A673 (cell line): ENCODE data around the gene ANXA10. TPM values are rescaled to one million over a fixed set of nuclear protein-coding genes. Genes with fewer than 3 reads are reported as not detected.

Source experiments
- BruUV-seq: library from RNA; stranded (reverse); fragments of 400-500 nt; replicated peaks from 2 replicates; lab custom pipeline; 2021; lab: Mats Ljungman, UMichigan
- CTCF ChIA-PET: fragments of 300-600 bp; sonication (Branson Sonifier 250); formaldehyde crosslinking; loops from one replicate; lab custom pipeline; 2022; ENCODE audit warnings: antibody characterized with exemption; lab: Charles Lee
- POLR2A ChIA-PET: fragments of 300-600 bp; sonication (Branson Sonifier 250); formaldehyde crosslinking; loops from one replicate; lab custom pipeline; 2022; ENCODE audit warnings: antibody characterized with exemption; ENCODE audit not compliant: low non-redundant PET; lab: Charles Lee
- DNase-seq: peaks from one replicate; pipeline ENCODE4 v3.0.0-alpha.2; 2015; ENCODE audit warnings: low spot score
- H3K27ac ChIP-seq: fragments of 200-600 bp; sonication (generic); 2 replicates; pipeline ENCODE4 v1.5.1; 2016; ENCODE audit warnings: mixed run types, low read depth, mild to moderate bottlenecking, mixed read lengths, antibody characterized with exemption, low read length; ENCODE audit not compliant: poor library complexity, severe bottlenecking
- H3K27me3 ChIP-seq: fragments of 200-600 bp; sonication (generic); replicated peaks from 2 replicates; pipeline ENCODE4 v1.6.1; 2017; ENCODE audit warnings: mixed run types, low read depth, mild to moderate bottlenecking, mixed read lengths, antibody characterized with exemption, low read length; ENCODE audit not compliant: insufficient read depth, poor library complexity
- H3K36me3 ChIP-seq: fragments of 200-600 bp; sonication (generic); 2 replicates; pipeline ENCODE4 v1.6.1; 2016; ENCODE audit warnings: mixed run types, mild to moderate bottlenecking, mixed read lengths, antibody characterized with exemption, low read length; ENCODE audit not compliant: insufficient read depth, poor library complexity, severe bottlenecking
- H3K4me1 ChIP-seq: fragments of 200-600 bp; sonication (generic); 2 replicates; pipeline ENCODE4 v1.6.1; 2017; ENCODE audit warnings: mixed run types, mild to moderate bottlenecking, mixed read lengths, antibody characterized with exemption, low read length; ENCODE audit not compliant: insufficient read depth, poor library complexity, severe bottlenecking
- H3K4me3 ChIP-seq: fragments of 200-600 bp; sonication (generic); 2 replicates; pipeline ENCODE4 v1.5.1; 2016; ENCODE audit warnings: low read depth, mixed run types, mild to moderate bottlenecking, mixed read lengths, low read length; ENCODE audit not compliant: poor library complexity, severe bottlenecking
- H3K9me3 ChIP-seq: fragments of 200-600 bp; sonication (generic); 2 replicates; pipeline ENCODE4 v1.6.1; 2016; ENCODE audit warnings: mixed run types, low read depth, mild to moderate bottlenecking, mixed read lengths, antibody characterized with exemption, low read length; ENCODE audit not compliant: poor library complexity, severe bottlenecking
- EZH2 ChIP-seq: fragments of 200-600 bp; sonication (generic); IDR thresholded peaks from 2 replicates; pipeline ENCODE4 v1.6.1; 2017; ENCODE audit warnings: borderline replicate concordance, low read depth, mild to moderate bottlenecking, mixed read lengths, antibody characterized with exemption, low read length; ENCODE audit not compliant: poor library complexity, severe bottlenecking
- intact Hi-C: fragments of 100-400 bp; cut with micrococcal nuclease; formaldehyde crosslinking; loops from one replicate; pipeline ENCODE4 v1.10.0; 2022; ENCODE audit not compliant: unreplicated experiment
- total RNA-seq: library from RNA; stranded (reverse); gene quantifications from 2 replicates; pipeline ENCODE4 v1.2.3, GENCODE V29; 2021
- TF ChIP-seq, protein P1 (sequence below): fragments of 300-800, 200-600 bp; sonication (generic); conservative IDR thresholded peaks from 2 replicates; pipeline ENCODE4 v1.5.1; 2017; ENCODE audit warnings: low read depth, mild to moderate bottlenecking, antibody characterized with exemption, low read length, moderate library complexity, mixed read lengths

The ANXA10 gene
- total RNA-seq, 1 experiment from 2014 or later = not detected

DNA sequence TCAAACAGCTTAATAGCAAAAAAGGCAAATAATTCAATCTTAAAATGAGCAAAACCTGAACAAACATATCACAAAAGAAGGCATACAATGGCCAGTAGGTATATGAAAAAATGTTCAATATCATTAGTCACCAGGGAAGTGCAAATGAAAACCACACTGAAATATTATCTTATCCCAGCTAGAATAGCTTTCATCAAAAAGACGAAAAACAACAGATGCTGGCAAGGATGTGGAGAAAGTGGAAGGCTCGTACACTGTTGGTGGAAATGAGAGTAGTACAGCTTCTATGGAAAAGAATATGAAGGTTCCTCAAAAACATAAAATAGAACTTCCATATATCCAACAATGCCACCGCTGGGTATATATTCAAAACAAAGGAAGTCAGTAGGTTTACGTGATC lies 29.3 kb upstream of the ANXA10 start:
- no peaks in the 10 kb centered on the region for H3K9me3 ChIP-seq
- CTCF ChIA-PET = no interaction called here
- H3K27me3 ChIP-seq = peaks cover 39% of the 10 kb centered on the region
- DNase-seq = no peak
- POLR2A ChIA-PET = no interaction called here
- intact Hi-C loops = no loop called here
- H3K27ac ChIP-seq = no peak overlapping the region
- H3K4me1 ChIP-seq = no peaks in the 10 kb centered on the region
- H3K36me3 ChIP-seq = no peaks in the 10 kb centered on the region
- TF ChIP-seq, protein P1, sequence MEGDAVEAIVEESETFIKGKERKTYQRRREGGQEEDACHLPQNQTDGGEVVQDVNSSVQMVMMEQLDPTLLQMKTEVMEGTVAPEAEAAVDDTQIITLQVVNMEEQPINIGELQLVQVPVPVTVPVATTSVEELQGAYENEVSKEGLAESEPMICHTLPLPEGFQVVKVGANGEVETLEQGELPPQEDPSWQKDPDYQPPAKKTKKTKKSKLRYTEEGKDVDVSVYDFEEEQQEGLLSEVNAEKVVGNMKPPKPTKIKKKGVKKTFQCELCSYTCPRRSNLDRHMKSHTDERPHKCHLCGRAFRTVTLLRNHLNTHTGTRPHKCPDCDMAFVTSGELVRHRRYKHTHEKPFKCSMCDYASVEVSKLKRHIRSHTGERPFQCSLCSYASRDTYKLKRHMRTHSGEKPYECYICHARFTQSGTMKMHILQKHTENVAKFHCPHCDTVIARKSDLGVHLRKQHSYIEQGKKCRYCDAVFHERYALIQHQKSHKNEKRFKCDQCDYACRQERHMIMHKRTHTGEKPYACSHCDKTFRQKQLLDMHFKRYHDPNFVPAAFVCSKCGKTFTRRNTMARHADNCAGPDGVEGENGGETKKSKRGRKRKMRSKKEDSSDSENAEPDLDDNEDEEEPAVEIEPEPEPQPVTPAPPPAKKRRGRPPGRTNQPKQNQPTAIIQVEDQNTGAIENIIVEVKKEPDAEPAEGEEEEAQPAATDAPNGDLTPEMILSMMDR = no peak
- no peak for TF ChIP-seq EZH2
- BruUV-seq = no TSS peak
- no peak overlapping the region for H3K4me3 ChIP-seq

DNA sequence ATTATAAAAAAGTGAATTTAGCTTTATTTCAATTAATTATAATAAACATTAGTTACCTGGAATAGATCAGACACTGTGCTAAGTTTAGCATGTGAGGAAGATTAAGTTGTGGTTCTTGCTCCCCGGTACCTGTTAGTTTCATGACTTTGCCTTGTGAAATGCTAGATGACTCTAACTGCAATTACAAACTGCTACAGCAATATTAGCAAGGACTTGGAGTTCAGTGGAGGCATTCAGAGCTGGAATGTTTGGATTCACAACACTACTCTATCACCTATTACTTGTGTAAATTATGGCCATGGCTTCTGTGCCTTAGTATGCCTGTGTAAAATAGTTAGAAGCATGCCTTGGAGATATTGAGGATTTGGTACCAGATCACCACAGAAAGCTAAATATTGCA lies 21.4 kb upstream of the ANXA10 start:
- no TSS peak for BruUV-seq
- Histone ChIP-seq H3K4me3 (no peak overlapping the region), H3K9me3 (no peaks in the 10 kb centered on the region), H3K36me3 (no peaks in the 10 kb centered on the region), H3K4me1 (no peaks in the 10 kb centered on the region), H3K27ac (no peak overlapping the region), H3K27me3 (no peaks in the 10 kb centered on the region)
- CTCF ChIA-PET = no interaction called here
- no peak for DNase-seq
- intact Hi-C loops = no loop called here
- TF ChIP-seq EZH2 = no peak
- TF ChIP-seq, protein P1 = no peak
- POLR2A ChIA-PET = no interaction called here

DNA sequence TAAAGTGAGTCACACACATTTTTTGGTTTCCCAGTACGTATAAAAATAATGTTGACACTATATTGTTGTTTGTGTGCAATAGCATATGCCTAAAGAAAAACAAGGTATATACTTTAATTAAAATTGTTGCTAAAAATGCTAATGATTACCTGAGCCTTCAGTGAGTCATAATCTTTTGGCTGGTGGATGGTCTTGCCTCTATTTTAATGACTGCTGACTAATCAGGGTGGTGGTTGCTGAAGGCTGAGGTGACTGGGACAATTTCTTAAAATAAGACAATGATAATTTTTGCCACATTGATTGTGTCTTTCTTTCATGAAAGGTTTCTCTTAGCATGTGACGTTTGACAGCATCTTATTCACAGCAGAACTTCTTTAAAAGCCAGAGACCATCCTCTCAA lies 21.0 kb upstream of the ANXA10 start:
- Histone ChIP-seq H3K9me3 (no peaks in the 10 kb centered on the region), H3K4me3 (no peak overlapping the region), H3K36me3 (no peaks in the 10 kb centered on the region), H3K27ac (no peak overlapping the region), H3K27me3 (no peaks in the 10 kb centered on the region), H3K4me1 (no peaks in the 10 kb centered on the region)
- ChIA-PET CTCF (no interaction called here), POLR2A (no interaction called here)
- no peak for DNase-seq
- intact Hi-C loops = no loop called here
- TF ChIP-seq EZH2 = no peak
- TF ChIP-seq, protein P1 = no peak
- no TSS peak for BruUV-seq
